Subcutaneous abdominal adipose tissue (tissue), 5 donors: ENCODE data around the gene RBBP4.

Source experiments
- H3K27ac ChIP-seq: one replicate; pipeline ENCODE4 v1.7.0; 2013; ENCODE audit warnings: low read depth, mild to moderate bottlenecking, inconsistent platforms, low read length, moderate library complexity
- H3K27me3 ChIP-seq, 5 donors: one replicate each; pipeline ENCODE4 v1.7.0; 2013; ENCODE audit warnings: low read length in 5 of 5, inconsistent platforms in 1 of 5; ENCODE audit not compliant: control insufficient read depth in 5 of 5, insufficient read depth in 4 of 5
- H3K36me3 ChIP-seq, 5 donors: one replicate each; pipeline ENCODE4 v1.7.0; 2013; ENCODE audit warnings: low read length in 5 of 5; ENCODE audit not compliant: control insufficient read depth in 5 of 5, insufficient read depth in 5 of 5
- H3K4me1 ChIP-seq, 5 donors: one replicate each; pipeline ENCODE4 v1.7.0; 2013; ENCODE audit warnings: low read length in 5 of 5, mild to moderate bottlenecking in 3 of 5, moderate library complexity in 1 of 5; ENCODE audit not compliant: control insufficient read depth in 5 of 5, insufficient read depth in 5 of 5
- H3K4me3 ChIP-seq, 5 donors: one replicate each; pipeline ENCODE4 v1.7.0; 2013; ENCODE audit warnings: low read length in 5 of 5, low read depth in 1 of 5
- H3K9ac ChIP-seq, 5 donors: one replicate each; pipeline ENCODE4 v1.7.0; 2013; ENCODE audit warnings: low read length in 5 of 5, mild to moderate bottlenecking in 4 of 5, moderate library complexity in 3 of 5
- H3K9me3 ChIP-seq, 5 donors: one replicate each; pipeline ENCODE4 v1.7.0; 2013; ENCODE audit warnings: low read length in 5 of 5; ENCODE audit not compliant: control insufficient read depth in 5 of 5
- donor health status: healthy.
- donor health status: healthy.
- donor health status: healthy.
- donor health status: healthy.
- donor health status: healthy.

Gene RBBP4

DNA sequence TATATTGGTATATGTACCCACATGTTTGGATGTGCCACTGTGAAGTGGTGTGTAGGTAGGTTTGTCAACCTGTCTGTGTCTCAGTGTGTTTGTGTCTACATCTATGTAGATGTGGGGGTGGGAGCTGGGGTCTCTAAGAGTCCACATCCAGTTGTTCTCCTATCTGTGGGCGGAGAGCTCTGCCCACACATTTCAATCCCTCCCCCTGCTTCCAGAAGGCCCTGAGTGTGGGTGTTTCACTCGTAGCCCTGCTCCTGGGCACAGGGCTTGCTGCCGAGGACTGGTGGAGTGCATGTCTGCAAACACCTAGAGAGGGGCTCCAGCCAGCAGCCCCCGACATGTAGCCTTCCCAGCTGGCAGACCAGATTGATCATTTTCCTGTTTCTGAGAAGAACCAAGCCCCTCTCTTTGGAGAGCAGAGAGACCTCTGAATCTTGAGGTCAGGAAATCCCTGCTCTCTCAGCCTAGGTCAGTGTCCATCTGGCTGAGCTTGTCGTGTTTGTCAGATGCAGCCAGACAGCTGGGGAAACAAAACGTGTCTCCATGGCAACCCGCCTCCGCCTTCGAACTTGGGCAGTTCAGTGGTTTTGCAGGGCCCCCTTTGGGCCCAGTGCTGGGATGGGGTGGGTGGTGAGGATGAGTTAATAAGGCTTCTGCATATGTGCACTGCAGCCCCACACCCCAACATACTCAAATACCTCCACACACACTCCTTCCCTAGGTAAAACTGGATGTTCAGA is 82.7 kb downstream of the RBBP4 start:
- Histone ChIP-seq H3K9ac (no peak overlapping the region), H3K36me3 (no peaks in the 10 kb centered on the region), H3K27ac (no peak overlapping the region)

More for the DNA sequence above, 82.7 kb downstream of the RBBP4 start:
- H3K9me3 ChIP-seq = no peaks in the 10 kb centered on the region
- H3K27me3 ChIP-seq = peaks cover 0 to 7% (median 0%) of the 10 kb centered on the region in 5 donors
- H3K4me3 ChIP-seq = no peak overlapping the region
- peaks cover 0 to 9% (median 5%) of the 10 kb centered on the region in 5 donors for H3K4me1 ChIP-seq
